HG02981 (cell line): ENCODE data around the gene TCP10L.
"Not testable (repeated sequence)": the region's sequence is repeated elsewhere in the genome, so short reads cannot be mapped to it uniquely, and the experiment has no call there.

Experiments
- ATAC-seq: cut with Tn5 transposase; IDR thresholded peaks from one replicate; pipeline ENCODE4 v1.9.1; 2021; ENCODE audit warnings: mild to moderate bottlenecking, moderate library complexity; ENCODE audit not compliant: unreplicated experiment

Gene TCP10L

DNA sequence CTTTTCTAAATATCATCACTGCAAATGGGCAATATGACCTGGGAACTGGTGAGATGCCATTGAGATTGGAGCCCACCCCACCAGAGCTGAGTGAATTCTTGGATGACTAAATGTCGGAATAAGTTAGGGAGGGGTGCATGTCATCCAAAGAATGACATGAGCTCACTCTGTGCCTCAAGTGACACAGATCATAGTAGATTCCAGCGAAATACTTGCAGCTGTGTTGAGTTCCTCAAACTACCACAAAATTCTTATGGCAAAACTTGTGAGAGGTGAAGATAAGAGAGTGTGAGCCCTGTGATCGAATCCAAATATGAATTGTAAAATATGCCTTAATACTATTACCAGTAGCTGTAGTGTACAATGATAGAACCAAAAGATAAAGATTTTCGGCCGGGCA, 2.3 kb upstream of the TCP10L start:
- no peak for ATAC-seq

DNA sequence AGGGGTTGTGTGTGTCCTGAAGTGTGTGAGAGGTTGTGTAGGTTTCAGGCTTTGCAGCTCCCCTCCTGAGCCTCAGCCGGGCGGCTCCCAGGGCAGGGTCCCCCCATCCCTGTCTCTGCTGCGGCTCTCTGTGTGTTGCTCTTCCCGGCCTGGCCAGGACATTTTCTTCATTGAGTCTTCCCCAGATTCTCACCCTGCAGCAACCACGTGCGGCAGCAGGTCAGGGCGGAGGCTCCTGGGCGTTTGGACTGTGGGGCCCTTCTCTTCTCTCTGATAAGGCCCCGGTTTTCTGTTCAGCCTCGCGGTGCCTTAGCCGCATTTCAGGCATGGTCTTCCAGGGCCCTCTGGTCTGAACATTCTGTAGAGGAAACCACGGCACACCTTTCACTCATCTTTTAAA, 1.8 kb upstream of the TCP10L start:
- no peak for ATAC-seq

DNA sequence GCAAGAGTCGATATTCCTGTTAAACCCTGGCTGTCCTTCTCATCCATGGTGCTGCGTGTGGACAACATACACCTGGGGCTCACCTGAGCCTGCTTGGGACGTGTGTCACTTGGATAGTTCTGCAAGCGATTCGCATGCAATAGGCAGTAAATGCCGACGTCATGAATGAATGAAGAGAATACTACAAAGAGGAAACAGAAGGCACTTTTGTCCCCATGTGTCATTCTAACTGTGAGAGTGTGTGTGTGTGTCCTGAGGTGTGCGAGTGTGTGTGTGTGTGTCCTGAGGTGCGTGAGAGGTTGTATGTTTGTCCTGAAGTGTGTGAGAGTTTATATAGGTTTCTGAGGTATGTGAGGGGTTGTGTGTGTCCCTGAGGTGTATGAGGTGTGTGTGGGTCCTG, 647 bp upstream of the TCP10L start:
- no peak for ATAC-seq

DNA sequence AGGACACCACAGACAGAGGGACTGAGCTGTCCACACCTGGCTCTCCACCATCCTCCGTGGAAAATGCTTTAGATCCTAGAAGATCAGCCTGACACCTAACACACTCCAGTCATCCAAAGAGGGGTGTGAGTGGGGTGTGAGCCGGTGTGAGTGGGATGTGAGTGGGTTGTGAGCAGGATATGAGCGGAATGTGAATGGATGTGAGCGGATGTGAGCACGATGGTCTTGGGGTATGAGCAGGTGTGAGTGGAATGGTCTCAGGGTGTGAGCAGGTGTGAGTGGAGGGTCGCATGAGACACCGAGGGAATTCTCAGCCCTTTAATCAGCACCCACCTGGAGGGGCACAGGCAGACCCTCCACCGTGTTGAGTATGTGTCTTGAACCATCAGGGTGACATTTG, 851 bp downstream of the TCP10L start:
- ATAC-seq: no peak

DNA sequence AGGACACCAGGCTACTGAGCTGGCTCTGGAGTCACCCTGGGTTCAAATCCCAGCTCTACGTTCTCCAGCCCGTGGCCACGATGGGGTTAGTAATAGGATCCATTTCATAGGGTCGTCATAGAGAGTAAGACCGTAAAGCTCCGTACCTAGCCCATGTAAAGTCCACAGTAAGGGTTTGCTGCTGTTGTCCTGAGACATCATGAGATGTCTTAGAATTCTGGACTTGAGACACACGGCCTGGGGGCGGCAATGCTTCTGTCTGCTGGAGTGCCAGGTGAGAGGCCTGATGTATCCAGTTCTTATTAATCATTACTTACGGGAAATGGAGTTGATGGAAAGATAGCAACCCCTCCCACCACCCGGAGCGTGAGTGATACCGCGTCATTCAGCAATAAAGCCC, 3.6 kb downstream of the TCP10L start:
- ATAC-seq: no peak

DNA sequence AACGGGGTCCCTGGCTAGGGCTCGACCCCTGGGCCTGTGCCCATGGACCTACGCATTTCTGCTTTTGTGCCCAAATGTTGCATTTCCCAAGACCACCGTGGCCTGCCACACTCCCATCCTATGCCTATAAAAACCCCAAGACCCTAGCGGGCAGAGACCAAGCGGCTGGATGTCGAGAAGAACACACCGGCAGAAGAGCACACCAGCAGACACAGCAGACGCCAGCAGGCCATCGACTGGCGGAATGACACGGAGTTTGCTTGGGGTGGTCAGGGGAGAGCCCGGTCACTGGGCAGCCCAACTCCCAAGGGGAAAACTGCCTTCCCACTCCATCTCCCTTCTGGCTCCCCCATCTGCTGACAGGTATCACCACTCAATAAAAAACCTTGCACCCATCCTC, 4.4 kb downstream of the TCP10L start:
- ATAC-seq: no peak

DNA sequence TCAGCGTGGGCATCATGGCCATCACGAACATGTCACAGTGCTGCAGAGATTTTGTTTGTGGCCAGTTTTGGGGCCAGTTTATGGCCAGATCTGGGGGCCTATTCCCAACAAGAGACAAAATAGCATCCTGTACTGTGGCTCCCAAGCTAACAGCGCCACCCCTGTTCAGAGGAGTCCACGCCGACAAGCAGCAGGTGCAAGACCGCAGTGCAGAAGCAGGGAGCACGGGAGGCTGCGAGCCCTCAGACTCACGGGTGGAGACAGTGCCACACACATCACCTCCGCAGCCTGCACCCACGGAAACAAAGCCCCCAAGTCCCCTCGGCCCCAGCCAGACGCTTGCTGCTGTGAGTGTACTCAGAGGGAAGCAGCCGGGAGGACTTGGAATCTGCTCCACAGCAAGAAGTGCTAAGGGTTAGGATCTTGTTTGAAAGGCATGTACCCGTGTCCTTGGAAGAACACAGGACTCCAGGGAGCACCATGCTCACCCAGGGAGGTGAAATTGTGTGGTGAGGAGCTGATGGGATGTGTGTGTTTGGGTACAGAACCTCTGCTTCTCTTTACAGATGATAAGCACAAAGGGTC, 7.1 kb downstream of the TCP10L start:
- no peak for ATAC-seq

DNA sequence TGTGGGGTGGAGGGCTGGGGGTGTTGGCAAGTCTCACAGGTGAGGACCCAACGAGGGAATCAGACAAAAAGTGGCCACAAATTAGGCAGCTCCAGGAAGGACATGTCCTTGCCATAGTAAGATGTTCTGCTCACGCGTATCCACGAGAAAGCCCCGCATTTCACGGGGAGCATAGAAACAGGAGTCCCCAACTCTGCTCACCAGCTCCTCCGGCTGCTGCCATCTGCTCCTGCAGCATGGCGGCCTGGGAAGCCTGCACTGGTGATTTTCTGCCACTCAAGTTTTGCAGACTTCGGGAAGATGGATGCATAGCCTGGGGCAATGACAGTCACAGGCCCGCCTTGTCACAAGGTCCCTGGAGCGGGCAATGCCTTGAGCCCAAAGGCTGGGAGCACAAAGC, 9.3 kb downstream of the TCP10L start:
- ATAC-seq: no peak

DNA sequence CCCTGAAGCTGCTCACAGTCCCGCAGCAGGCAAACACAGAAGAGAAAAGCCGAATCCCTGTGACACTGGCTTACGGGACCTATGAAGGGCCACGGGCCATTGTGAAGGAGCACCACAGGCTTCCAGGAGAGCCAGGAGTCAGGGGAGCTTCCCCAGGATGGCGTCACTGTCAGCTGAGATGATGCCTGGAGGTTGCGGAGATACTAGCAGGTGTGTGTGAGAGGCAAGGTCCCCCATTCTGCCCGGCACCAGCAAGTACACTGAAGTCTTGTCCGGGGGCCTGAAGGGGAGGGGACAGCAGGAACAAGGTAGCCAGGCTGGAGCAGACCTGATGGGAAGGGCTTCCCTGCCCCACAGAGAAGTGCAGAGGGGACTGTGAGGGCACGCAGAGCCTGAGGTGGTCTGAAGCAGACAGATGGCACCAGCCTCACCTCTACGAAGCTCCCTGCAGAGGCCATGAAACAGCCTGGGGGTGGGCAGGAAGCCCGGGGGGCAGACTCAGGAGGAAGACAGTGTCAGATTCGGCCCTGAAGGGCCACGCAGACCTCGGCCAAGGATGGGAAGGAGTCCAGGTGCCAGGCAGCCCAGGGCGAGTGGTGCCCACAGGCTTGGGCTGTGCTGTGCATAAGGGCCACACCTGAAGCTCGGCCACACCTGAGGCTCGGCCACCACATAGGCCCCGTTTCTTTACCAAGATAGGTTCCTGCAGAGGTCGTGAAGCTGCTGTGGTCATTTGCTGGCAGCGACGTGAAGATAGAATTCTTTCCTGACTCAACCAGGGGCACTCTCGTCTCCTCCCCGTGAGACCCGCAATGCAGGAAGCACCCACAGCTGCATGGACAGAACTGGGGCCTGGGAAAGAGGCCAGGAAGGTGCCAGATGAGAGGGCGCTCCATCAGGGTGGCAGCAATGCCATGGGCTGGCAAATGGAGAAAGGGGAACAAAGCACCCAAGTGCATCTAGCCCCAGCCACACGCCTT, 10.1 kb downstream of the TCP10L start:
- ATAC-seq: no peak

DNA sequence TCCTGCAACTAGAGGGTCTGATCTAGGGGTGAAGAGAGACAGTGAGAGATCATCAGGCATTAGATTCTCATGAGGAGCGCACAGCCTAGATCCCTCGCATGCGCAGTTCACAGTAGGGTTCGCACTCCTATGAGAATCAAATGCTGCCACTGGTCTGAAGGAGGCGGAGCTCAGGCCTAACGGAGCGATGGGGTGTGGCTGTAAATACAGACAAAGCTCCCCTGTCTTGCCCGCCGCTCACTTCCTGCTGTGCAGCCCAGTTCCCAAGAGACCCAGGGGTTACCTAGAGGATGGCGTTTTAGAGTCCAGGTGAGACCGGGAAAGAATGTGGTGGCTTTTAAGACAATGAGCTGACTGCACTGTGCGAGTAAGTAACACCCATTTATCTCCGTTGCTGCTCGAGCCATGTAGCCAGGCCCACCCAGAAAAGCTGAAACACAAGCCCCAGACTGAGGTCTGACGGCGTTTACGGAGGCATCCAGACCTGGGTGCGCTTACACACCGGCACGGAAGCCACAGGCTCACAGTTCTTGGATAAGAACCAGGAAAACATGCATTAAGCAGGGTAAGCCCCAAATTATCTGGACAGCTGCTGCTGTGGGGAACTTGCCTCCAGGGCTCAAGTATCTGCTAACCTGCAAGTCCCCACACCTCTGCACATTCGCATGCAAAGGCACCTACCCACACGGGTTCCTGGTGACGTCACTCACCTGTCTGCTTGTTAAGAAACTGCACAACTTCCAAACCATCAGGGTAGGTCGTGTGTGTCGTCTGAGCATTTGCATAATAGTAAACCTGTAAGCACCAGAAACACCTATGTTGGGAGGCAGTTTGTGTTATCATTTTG, 12.5 kb downstream of the TCP10L start:
- ATAC-seq: no peak

DNA sequence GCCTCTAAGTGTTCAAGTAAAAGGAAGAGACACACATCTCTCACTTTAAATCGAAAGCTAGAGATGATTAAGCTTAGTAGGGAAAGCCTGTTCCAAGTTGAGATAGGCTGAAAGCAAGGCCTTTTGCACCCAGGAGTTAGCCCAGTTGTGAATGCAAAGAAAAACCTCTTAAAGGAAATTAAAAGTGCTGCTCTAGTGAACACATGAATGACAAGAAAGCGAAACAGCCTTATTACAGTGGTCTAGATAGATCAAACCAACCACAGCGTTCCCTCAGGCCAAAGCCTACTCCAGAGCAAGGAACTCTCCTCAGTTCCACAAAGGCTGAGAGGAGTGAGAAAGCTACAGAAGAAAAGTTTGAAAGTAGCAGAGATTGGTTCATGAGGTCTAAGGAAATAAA, 14.9 kb downstream of the TCP10L start:
- no peak for ATAC-seq

DNA sequence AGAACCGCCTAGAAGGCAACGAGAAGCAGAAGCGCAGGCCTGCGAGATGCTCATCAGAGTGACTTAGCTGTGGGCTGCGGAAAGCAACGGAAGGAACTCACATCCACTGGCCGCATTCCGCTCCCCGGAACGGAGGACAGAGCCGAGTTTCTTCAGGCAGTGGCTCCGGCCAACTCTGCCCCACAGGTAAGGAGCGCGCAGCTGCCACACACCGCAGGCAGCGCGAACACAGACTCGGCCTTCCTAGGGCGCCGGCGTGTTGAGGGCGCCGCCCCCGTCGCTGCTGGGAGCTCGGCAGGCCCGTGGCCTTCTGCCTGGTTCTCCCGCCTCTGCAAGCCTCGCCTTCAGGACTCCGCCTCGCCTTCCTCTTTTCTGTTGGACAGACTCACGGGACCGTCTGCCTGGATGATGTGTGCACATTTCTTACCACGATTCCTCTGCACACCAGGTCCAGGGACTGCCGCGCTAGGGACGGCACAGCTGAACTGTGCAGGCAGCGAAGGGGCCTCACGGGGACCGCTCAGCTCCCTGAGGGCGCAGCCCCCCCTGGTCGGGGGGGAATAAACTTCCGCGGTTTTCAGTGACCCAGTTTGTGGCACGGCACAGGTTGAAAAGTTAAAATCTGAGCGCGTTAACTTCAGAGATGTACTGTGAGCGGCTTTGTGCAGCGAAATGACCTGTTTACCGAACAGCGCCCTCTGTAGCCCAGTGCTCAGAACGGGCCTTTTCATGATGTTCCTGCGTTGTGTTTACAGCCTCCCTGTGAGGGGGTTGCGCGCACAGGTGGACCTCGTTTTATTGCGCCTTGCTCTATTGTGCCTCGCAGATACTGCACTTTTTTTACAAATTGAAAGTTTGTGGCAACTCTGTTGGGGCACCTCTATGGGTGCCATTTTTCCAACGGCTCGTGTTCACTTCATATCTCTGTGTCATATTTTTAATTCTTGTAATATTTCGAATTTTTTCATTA, 15.8 kb downstream of the TCP10L start:
- peak; percentile 87 for ATAC-seq

DNA sequence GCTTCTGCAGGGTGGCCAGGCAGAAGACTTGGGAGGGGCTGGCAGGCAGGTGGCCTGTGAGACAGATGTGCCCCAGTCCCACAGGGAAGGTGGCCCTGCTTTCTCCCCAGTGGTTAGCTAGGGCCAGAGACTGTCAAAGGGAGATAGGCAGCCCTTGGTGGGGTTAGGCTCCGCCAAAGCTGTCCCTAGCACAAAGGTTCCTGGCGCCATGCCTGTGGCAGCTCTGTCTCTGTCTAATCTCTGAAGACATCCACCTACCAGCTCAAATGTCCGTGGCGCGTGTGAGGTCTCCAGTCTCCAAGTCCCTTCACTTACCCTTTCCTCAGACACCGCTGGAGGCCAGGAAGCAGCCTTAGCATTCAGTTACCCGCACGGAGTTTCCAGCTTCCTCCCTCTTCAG, 17.7 kb downstream of the TCP10L start:
- ATAC-seq: no peak

DNA sequence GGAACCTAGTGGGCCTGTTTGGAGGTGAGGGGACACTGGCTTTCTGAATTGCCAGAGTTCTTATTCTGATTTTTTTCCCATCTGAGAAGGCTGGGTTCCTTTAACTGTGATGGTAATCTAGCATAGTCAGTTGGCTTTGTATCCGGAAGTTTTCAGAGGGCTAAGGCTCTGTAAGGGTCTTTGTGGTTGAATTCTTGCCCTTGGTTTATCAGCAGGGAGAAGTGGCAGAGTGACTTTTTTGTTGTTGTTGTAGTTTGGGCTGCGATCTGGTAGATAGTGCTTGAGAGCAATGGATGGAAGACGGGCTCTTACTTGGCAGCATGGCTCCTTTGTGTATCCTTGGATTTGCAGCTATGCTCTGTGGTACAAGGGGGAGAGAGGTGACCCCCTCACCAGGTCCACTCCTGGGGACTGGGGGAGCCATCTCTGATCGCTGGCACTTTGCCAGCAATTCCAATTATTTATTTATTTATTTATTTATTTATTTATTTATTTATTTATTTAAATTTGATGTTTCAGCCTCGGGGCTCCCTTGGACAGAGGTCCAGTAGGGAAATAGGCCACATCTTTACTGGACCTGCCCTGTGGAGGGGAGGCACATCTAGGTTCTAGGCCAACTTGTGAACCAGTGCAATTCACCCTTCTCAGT, 18.5 kb downstream of the TCP10L start:
- no peak for ATAC-seq

DNA sequence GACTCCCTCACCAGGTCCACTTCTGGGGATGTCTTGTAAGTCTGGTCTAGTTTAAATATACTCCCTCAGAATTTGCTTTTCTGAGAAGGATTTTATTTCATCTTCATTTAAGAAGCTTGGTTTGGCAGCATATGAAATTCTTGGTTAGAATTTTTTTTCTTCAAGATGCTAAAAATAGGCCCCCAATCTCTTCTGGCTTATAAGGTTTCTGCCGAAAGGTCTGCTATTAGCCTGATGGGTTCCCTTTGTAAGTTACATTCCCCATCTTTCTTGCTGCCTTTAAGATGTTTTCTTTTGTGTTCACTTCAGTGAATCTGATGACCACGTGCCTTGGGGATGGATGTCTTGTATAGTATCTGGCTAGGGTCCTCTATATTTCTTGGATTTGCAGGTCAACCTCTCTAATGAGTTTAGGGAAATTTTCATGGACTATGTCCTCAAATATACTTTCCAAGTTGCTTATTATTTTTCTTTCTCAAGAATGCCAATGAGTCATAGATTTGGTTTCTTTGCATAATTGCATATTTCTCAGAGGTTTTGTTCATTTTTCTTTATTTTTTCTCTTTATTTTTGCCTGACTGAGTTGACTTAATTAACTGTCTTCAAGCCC, 19.4 kb downstream of the TCP10L start:
- no peak for ATAC-seq

DNA sequence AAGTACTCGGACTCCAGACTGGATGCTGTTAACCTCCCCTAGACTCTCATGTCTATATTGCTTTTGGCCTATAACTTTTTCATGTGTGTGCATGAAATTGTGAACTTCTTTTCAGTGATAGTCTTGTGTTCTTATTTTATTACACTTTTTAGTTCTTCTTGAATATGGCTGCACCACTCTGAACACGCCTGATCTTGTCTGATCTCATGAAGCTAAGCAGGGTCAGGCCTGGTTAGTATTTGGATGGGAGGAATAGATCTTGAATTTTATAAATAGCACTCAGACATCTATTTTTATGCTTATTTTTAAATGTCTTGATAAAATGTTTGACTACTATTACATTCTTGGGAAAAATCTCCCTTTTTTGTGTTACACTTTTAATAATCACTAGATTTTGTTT, 22.4 kb downstream of the TCP10L start:
- no peak for ATAC-seq

DNA sequence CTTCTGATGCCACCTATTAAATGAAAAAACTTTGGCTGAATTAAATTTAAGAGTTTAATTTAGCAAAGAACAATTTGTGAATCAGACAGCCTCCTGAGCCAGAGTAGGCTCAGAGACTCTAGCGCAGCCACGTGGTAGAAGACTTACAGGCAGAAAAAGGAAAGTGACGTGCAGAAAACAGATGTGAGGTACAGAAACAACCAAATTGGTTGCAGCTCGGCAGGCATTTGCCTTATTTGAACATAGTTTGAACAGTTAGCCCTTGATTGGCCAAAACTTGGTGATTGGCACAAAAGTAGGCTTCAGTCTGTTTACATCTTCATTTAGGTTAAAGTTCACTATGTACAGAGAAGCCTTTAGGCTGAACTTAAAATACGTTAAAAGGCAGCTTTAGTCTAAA, 22.9 kb downstream of the TCP10L start:
- ATAC-seq: no peak

DNA sequence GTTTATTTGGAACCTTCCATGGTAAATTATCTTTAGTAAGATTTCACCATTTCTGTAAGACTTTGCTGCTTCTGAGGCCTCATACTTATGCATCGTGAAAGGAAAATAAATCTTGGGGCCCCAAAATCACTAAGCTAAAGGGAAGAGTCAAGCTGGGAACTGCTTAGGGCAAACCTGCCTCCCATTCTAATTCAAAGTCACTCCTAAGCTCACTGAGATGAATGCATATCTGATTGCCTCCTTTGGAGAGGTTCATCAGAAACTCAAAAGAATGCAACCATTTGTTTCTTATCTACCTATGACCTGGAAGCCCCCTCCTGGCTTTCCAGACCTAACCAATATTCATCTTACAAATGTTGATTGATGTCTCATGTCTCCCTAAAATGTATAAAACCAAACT, 23.8 kb downstream of the TCP10L start:
- ATAC-seq: not testable (repeated sequence)

DNA sequence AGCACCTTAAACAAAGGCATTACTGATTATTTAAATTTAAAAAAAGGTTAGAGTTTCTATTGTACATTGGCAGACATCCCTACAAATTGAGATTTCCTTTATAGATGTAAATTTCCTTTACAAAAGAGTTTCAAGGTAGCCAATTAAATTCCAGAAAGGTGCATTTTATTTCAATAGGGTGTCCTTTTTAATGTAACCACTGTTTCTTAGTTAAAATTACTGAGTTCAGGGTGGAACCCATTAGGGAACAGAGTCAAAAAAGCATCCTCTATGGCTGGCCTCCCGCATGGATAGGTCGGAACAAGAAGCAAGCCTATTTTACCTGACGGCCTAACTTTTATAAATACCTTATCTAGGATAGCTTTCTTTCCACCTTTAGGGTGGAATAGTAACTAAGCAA, 24.4 kb downstream of the TCP10L start:
- ATAC-seq: no peak
